ENCODE data around the gene TPD52L1.

TPD52L1 gene

DNA sequence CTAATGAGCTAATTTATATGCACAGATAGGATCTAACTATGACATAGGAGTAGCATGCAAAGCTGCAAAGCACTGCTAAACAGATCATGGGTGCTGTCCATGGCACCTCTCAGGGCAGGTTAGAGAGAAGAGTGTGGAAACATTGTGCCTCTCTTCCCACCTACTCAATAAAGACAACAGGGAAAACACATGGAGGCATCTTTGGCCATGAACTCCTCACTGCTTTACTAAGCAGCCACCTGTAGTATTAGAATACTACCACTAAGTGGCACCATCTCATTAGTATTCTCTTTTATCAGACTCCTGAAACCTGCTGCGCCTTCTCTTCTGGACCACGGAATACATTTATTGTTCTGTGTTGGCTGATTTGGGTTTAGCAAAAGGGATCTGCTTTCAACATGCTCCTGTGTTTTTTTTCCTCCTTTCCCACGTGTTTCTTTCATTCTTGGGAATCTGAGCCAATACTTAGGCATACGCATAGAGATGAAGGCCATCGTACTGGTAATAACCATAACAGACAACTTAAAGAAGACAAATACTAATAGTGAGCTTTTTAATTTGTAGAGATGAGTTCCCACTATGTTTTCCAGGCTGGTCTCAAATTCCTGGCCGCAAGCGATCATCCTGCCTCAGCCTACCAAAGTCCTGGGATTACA, 157.5 kb downstream of the TPD52L1 start:
- peak; percentile 58 for DNase-seq

DNA sequence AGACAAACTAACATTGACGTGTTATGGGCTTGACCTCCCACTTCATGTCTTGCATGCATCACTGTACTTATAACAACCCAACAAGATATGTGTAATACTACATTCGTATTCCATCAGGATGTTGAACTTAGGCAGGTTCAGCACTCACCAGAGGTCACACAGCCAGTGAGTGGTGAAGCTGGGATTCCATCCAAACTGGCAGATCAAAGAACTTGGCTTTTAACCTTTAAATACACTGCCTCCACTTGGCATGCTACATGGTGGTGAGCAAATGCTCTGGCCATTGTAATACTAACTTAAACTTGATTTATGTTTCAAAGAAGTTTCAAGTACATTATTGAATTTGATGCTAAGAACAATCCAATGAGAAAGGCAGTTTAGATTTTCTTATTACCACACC, 158.9 kb downstream of the TPD52L1 start:
- no peak for DNase-seq

DNA sequence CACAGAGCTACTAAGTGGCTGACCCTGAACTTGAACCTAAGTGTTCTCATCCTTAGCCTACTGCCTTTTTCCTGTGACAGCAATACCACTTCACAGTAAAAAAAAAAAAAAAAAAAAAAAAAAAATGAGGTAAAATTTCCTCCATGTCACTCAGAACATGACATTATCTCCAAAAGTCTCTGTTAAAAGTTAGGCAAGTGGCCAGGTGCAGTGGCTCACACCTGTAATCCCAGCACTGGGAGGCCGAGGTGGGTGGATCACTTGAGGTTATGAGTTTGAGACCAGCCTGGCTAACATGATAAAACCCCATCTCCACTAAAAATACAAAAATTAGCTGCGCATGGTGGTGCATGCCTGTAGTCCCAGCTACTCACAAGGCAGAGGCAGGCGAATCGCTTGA, 159.4 kb downstream of the TPD52L1 start:
- DNase-seq: no peak

All from EL (cell line).